MCF 10A (cell line): ENCODE results near the gene ZNF423. TPM values are rescaled to one million over a fixed set of nuclear protein-coding genes. Genes with fewer than 3 reads are reported as not detected.

Source experiments
- BruUV-seq: library from RNA; stranded (reverse); fragments of 400-500 nt; replicated peaks from 2 replicates; lab custom pipeline; 2021; lab: Mats Ljungman, UMichigan
- CTCF ChIA-PET: fragments of 300-600 bp; sonication (Branson Sonifier 250); formaldehyde crosslinking; extraction: SDS; loops from one replicate; lab custom pipeline; 2021; ENCODE audit warnings: antibody characterized with exemption, inconsistent platforms; lab: Yijun Ruan, JAX
- POLR2A ChIA-PET: fragments of 300-600, 350-650 bp; sonication (Branson Sonifier 250); formaldehyde crosslinking; extraction: SDS; loops from one replicate; lab custom pipeline; 2020; ENCODE audit warnings: antibody characterized with exemption, inconsistent platforms; lab: Yijun Ruan, JAX
- DNase-seq: peaks from one replicate; pipeline ENCODE4 v3.0.0-alpha.2; 2018; ENCODE audit not compliant: unreplicated experiment
- H3K27ac Mint-ChIP-seq: one replicate; pipeline ENCODE4 v1.8.0; 2022; ENCODE audit warnings: mild to moderate bottlenecking, low read depth, mixed read lengths; ENCODE audit not compliant: unreplicated experiment
- H3K27me3 Mint-ChIP-seq: one replicate; pipeline ENCODE4 v1.8.0; 2022; ENCODE audit warnings: mixed read lengths; ENCODE audit not compliant: insufficient read depth, unreplicated experiment
- H3K36me3 Mint-ChIP-seq: one replicate; pipeline ENCODE4 v1.8.0; 2022; ENCODE audit warnings: mild to moderate bottlenecking, moderate library complexity, mixed read lengths; ENCODE audit not compliant: insufficient read depth, unreplicated experiment
- H3K4me1 Mint-ChIP-seq: one replicate; pipeline ENCODE4 v1.8.0; 2022; ENCODE audit warnings: mixed read lengths; ENCODE audit not compliant: insufficient read depth, unreplicated experiment
- H3K4me3 Mint-ChIP-seq: one replicate; pipeline ENCODE4 v1.8.0; 2022; ENCODE audit warnings: mild to moderate bottlenecking, moderate library complexity, mixed read lengths; ENCODE audit not compliant: unreplicated experiment
- H3K9me3 Mint-ChIP-seq: one replicate; pipeline ENCODE4 v1.8.0; 2022; ENCODE audit warnings: mixed read lengths; ENCODE audit not compliant: unreplicated experiment
- intact Hi-C: fragments of 100-400 bp; cut with micrococcal nuclease; formaldehyde crosslinking; loops from 2 replicates; pipeline ENCODE4 v1.14.1; 2022
- total RNA-seq: library from RNA; stranded (reverse); gene quantifications from 2 replicates; pipeline ENCODE4 v1.2.3, GENCODE V29; 2022
- TF ChIP-seq, protein P1 (sequence below): fragments of 200-600 bp; IDR thresholded peaks from one replicate; pipeline ENCODE4 v1.8.0; 2022; ENCODE audit warnings: antibody characterized with exemption, mild to moderate bottlenecking; ENCODE audit not compliant: unreplicated experiment

ZNF423 gene
- total RNA-seq, 1 experiment from 2014 or later, result not detected

DNA sequence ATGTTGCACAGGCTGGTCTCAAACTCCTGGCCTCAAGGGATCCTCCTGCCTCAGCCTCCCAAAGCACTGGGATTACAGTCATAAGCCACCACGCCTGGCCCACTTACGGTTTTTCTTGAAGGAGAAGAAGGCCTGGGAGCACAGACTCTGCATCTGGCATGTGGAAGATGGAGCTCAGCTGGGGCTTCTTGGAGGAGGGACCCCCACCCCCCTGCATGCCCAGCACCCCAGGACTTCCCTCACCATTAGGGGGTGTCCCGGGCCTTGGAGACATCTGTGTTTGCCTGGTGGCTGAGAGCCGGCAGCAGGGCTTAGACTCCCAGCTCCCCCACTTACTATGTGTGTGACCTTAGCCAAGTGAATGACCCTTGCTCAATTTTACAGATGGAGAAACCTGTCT, 204.7 kb downstream of the ZNF423 start:
- peaks cover 13% of the 10 kb centered on the region for H3K27me3 Mint-ChIP-seq
- intact Hi-C loops, result no loop called here

DNA sequence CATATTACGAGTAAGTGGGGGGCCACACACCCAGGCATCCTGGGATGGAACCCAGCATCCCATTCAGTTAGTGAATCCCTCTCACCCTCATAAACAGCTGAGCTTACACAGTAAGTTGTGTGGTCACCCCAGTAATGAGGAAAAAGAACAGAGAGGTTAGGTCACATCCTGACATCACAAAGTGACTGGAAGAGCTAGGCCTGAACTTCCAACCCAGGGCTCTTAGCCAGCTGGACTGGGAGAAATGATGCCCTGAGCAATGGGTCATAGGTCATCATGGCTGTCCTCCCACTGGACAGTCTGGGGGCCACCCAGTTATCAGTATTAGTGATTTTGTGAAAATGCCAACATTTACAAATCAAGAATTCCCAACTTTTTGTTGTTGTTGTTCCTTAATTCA, 205.3 kb downstream of the ZNF423 start:
- ChIA-PET POLR2A (no interaction called here), CTCF (no interaction called here)
- Mint-ChIP-seq H3K27me3 (peaks cover 13% of the 10 kb centered on the region), H3K4me3 (no peak overlapping the region), H3K4me1 (peaks cover 5% of the 10 kb centered on the region), H3K27ac (no peak overlapping the region), H3K36me3 (no peaks in the 10 kb centered on the region), H3K9me3 (peaks cover 13% of the 10 kb centered on the region)
- no peak for DNase-seq
- TF ChIP-seq, protein P1, sequence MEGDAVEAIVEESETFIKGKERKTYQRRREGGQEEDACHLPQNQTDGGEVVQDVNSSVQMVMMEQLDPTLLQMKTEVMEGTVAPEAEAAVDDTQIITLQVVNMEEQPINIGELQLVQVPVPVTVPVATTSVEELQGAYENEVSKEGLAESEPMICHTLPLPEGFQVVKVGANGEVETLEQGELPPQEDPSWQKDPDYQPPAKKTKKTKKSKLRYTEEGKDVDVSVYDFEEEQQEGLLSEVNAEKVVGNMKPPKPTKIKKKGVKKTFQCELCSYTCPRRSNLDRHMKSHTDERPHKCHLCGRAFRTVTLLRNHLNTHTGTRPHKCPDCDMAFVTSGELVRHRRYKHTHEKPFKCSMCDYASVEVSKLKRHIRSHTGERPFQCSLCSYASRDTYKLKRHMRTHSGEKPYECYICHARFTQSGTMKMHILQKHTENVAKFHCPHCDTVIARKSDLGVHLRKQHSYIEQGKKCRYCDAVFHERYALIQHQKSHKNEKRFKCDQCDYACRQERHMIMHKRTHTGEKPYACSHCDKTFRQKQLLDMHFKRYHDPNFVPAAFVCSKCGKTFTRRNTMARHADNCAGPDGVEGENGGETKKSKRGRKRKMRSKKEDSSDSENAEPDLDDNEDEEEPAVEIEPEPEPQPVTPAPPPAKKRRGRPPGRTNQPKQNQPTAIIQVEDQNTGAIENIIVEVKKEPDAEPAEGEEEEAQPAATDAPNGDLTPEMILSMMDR, result no peak
- no TSS peak for BruUV-seq
- intact Hi-C loops, result no loop called here

More for the DNA sequence above, 204.7 kb downstream of the ZNF423 start:
- Mint-ChIP-seq H3K9me3 (peaks cover 13% of the 10 kb centered on the region), H3K36me3 (no peaks in the 10 kb centered on the region), H3K4me3 (no peak overlapping the region), H3K4me1 (peaks cover 5% of the 10 kb centered on the region), H3K27ac (no peak overlapping the region)
- DNase-seq, result no peak
- ChIA-PET POLR2A (no interaction called here), CTCF (interaction anchor here (0.7 to 0.9 kb wide), 3 partner anchors 15 to 789 kb away, joined by 3 to 4 read pairs (median 3); no protein-coding TSS in a partner anchor)
- TF ChIP-seq, protein P1, result no peak
- no TSS peak for BruUV-seq

DNA sequence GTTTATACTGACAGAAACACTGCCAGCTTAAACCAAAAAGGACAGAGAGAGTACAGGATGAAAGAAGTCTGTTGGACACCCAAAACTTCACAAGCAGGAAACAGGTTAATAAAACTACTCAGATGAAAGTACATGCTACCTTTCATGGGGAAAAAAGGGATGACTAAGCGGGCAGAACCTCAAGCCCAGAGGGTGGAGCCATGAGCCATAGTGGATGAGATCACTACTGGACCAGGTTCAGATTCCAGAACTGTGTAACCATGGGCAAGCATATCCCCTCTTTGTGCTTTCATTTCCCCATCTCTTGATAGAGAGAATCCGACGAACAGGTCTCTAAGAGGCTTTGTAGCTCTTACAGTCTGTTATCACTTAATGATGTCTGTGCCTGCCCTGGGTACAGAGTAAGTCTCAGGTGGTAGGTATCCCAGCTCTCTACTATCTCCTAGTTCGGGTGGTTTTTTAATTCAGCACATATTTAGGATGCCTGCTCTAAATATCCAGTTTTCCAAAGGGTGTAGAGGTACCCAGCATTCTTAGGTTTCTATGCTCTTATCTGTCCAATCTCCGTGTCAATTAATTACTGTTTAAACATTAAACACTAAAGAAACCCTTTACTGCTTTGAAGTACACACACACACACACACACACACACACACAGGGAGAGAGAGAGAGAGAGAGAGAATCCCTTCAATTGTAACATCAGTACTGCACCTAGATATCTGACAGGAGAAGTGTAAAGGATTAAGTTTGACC, 206.7 kb downstream of the ZNF423 start:
- H3K36me3 Mint-ChIP-seq, result no peaks in the 10 kb centered on the region
- TF ChIP-seq, protein P1, result no peak
- no TSS peak for BruUV-seq
- intact Hi-C loops, result no loop called here
- H3K27ac Mint-ChIP-seq, result no peak overlapping the region
- peak; percentile 9 for DNase-seq
- peaks cover 5% of the 10 kb centered on the region for H3K4me1 Mint-ChIP-seq
- H3K27me3 Mint-ChIP-seq, result peaks cover 11% of the 10 kb centered on the region
- POLR2A ChIA-PET, result interaction anchor here (0.6 to 0.7 kb wide), 2 partner anchors 16 to 204 kb away, joined by 3 to 4 read pairs; no protein-coding TSS in a partner anchor
- CTCF ChIA-PET, result interaction anchor here (0.6 to 0.7 kb wide), 3 partner anchors 351 to 1886 kb away, joined by 3 to 4 read pairs (median 4); no protein-coding TSS in a partner anchor
- no peak overlapping the region for H3K4me3 Mint-ChIP-seq
- peaks cover 13% of the 10 kb centered on the region for H3K9me3 Mint-ChIP-seq

DNA sequence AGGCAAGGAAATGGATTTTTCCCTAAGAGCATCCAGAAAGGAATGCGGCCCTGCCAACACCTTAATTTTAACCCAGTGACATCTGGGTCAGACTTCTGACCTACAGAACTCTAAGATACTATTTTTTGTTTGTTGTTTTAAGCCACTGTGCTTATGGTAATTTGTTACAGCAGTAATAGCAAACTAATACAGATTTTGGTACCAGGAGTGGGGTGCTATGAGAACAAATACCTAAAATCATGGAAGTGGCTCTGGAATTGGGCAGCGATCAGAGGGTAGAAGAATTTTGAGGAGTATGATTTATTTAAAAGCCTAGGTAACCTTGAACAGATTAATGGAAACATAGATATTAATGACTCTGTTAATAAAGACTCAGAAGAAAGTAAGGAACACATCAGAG, 208.2 kb downstream of the ZNF423 start:
- Mint-ChIP-seq H3K27me3 (no peaks in the 10 kb centered on the region), H3K9me3 (peaks cover 13% of the 10 kb centered on the region), H3K36me3 (no peaks in the 10 kb centered on the region), H3K4me3 (no peak overlapping the region), H3K4me1 (peaks cover 14% of the 10 kb centered on the region), H3K27ac (no peak overlapping the region)
- intact Hi-C loops, result no loop called here
- no TSS peak for BruUV-seq
- ChIA-PET POLR2A (no interaction called here), CTCF (no interaction called here)
- DNase-seq, result no peak
- TF ChIP-seq, protein P1, result no peak
